ENCODE data around the gene CHAT. TPM values are rescaled to one million over a fixed set of nuclear protein-coding genes. Genes with fewer than 3 reads are reported as not detected.

CHAT gene
- polyA plus RNA-seq, 4 donors: 0.15 to 0.85 (median 0.81) TPM; not detected in 1

- Histone ChIP-seq H3K27ac (ENCODE audit: low read depth in 1 of 3, low read length in 2 of 3) (no peak overlapping the region), H3K9me3 (ENCODE audit: control insufficient read depth in 2 of 2, insufficient read depth in 1 of 2, low read depth in 1 of 2, low read length in 1 of 2) (no peaks in the 10 kb centered on the region), H3K4me1 (ENCODE audit: control insufficient read depth in 3 of 3, insufficient read depth in 2 of 3, low read depth in 1 of 3, low read length in 2 of 3) (peaks cover 0 to 25% (median 3%) of the 10 kb centered on the region in 3 donors), H3K27me3 (ENCODE audit: control insufficient read depth in 3 of 3, insufficient read depth in 3 of 3, low read length in 3 of 3) (peaks cover 0 to 3% (median 0%) of the 10 kb centered on the region in 3 donors), H3K36me3 (ENCODE audit: control insufficient read depth in 3 of 3, insufficient read depth in 2 of 3, low read depth in 1 of 3, low read length in 3 of 3) (no peaks in the 10 kb centered on the region), H3K4me3 (ENCODE audit: low read depth in 1 of 3, low read length in 3 of 3) (no peak overlapping the region)
- WGBS, 3 donors: 62 to 79% (median 72%) methylated on average over 5 of the region's 5 CpGs
- FAIRE-seq: no peak
- DNase-seq: no peak
Measured at GRCh38 chr10:49654036-49654693, 40.3 kb downstream of the CHAT start.

GRCh38 chr10:49655099-49655498 lies 41.3 kb downstream of the CHAT start:
- no peak for DNase-seq
- WGBS, 3 donors: 83 to 93% (median 85%) methylated on average over 18 of the region's 18 CpGs
- Histone ChIP-seq H3K4me1 (ENCODE audit: control insufficient read depth in 3 of 3, insufficient read depth in 2 of 3, low read depth in 1 of 3, low read length in 2 of 3) (peaks cover 0 to 25% (median 3%) of the 10 kb centered on the region in 3 donors), H3K27ac (ENCODE audit: low read depth in 1 of 3, low read length in 2 of 3) (no peak overlapping the region), H3K9me3 (ENCODE audit: control insufficient read depth in 2 of 2, insufficient read depth in 1 of 2, low read depth in 1 of 2, low read length in 1 of 2) (peaks cover 0 to 5% of the 10 kb centered on the region in 2 donors), H3K27me3 (ENCODE audit: control insufficient read depth in 3 of 3, insufficient read depth in 3 of 3, low read length in 3 of 3) (peaks cover 0 to 3% (median 0%) of the 10 kb centered on the region in 3 donors), H3K4me3 (ENCODE audit: low read depth in 1 of 3, low read length in 3 of 3) (no peak overlapping the region), H3K36me3 (ENCODE audit: control insufficient read depth in 3 of 3, insufficient read depth in 2 of 3, low read depth in 1 of 3, low read length in 3 of 3) (no peaks in the 10 kb centered on the region)
- FAIRE-seq: no peak

DNA sequence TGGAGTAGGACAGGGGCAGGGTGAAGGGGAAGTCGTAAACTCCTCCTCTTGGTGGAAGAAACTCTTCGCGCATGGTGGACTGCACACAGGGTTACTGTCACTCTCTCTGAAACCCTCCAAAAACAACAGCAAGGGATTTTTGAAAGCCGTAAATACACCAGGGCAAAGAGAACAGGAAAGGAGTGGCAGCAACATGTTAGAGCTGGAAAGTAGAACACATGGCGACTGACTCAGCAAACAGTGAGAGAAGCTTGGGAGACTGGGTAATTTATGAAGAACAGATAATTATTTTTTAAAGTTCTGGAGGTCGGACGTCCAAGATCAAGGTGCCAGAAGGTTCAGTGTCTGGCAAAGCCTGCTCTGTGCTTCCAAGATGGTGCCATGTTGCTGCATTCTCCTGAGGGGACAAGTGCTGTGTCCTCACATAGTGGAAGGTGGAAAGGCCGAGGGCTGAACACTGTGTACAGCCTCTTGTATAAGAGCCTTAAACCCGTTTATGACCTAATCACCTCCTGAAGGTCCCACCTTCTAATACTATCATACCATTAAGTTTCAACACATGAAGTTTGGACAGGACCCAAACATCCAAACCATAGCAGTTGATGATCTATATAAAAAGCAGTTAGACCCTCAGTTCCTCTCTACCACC lies 43.1 kb downstream of the CHAT start:
- Histone ChIP-seq H3K9me3 (ENCODE audit: control insufficient read depth in 2 of 2, insufficient read depth in 1 of 2, low read depth in 1 of 2, low read length in 1 of 2) (peaks cover 0 to 5% of the 10 kb centered on the region in 2 donors), H3K27ac (ENCODE audit: low read depth in 1 of 3, low read length in 2 of 3) (no peak overlapping the region), H3K27me3 (ENCODE audit: control insufficient read depth in 3 of 3, insufficient read depth in 3 of 3, low read length in 3 of 3) (peaks cover 0 to 3% (median 0%) of the 10 kb centered on the region in 3 donors), H3K4me3 (ENCODE audit: low read depth in 1 of 3, low read length in 3 of 3) (no peak overlapping the region), H3K4me1 (ENCODE audit: control insufficient read depth in 3 of 3, insufficient read depth in 2 of 3, low read depth in 1 of 3, low read length in 2 of 3) (peaks cover 0 to 16% (median 3%) of the 10 kb centered on the region in 3 donors), H3K36me3 (ENCODE audit: control insufficient read depth in 3 of 3, insufficient read depth in 2 of 3, low read depth in 1 of 3, low read length in 3 of 3) (no peaks in the 10 kb centered on the region)
- FAIRE-seq (no peak), DNase-seq (no peak)
- 80 to 89% (median 85%) methylated on average over 9 of the region's 9 CpGs for WGBS, 3 donors

GRCh38 chr10:49657606-49658005 lies 43.8 kb downstream of the CHAT start:
- H3K9me3 ChIP-seq (ENCODE audit: control insufficient read depth in 2 of 2, insufficient read depth in 1 of 2, low read depth in 1 of 2, low read length in 1 of 2): peaks cover 0 to 5% of the 10 kb centered on the region in 2 donors
- H3K4me3 ChIP-seq (ENCODE audit: low read depth in 1 of 3, low read length in 3 of 3): no peak overlapping the region
- DNase-seq (no peak), FAIRE-seq (no peak)
- 79 to 90% (median 86%) methylated on average over 1 of the region's 1 CpG for WGBS, 3 donors
- H3K27ac ChIP-seq (ENCODE audit: low read depth in 1 of 3, low read length in 2 of 3): no peak overlapping the region
- peaks cover 0 to 3% (median 0%) of the 10 kb centered on the region in 3 donors for H3K27me3 ChIP-seq (ENCODE audit: control insufficient read depth in 3 of 3, insufficient read depth in 3 of 3, low read length in 3 of 3)
- H3K4me1 ChIP-seq (ENCODE audit: control insufficient read depth in 3 of 3, insufficient read depth in 2 of 3, low read depth in 1 of 3, low read length in 2 of 3): peaks cover 0 to 11% (median 2%) of the 10 kb centered on the region in 3 donors
- H3K36me3 ChIP-seq (ENCODE audit: control insufficient read depth in 3 of 3, insufficient read depth in 2 of 3, low read depth in 1 of 3, low read length in 3 of 3): no peaks in the 10 kb centered on the region

- Histone ChIP-seq H3K4me1 (ENCODE audit: control insufficient read depth in 3 of 3, insufficient read depth in 2 of 3, low read depth in 1 of 3, low read length in 2 of 3) (peaks cover 0 to 5% (median 0%) of the 10 kb centered on the region in 3 donors), H3K36me3 (ENCODE audit: control insufficient read depth in 3 of 3, insufficient read depth in 2 of 3, low read depth in 1 of 3, low read length in 3 of 3) (no peaks in the 10 kb centered on the region), H3K27ac (ENCODE audit: low read depth in 1 of 3, low read length in 2 of 3) (no peak overlapping the region), H3K4me3 (ENCODE audit: low read depth in 1 of 3, low read length in 3 of 3) (no peak overlapping the region), H3K9me3 (ENCODE audit: control insufficient read depth in 2 of 2, insufficient read depth in 1 of 2, low read depth in 1 of 2, low read length in 1 of 2) (peaks cover 0 to 5% of the 10 kb centered on the region in 2 donors), H3K27me3 (ENCODE audit: control insufficient read depth in 3 of 3, insufficient read depth in 3 of 3, low read length in 3 of 3) (no peaks in the 10 kb centered on the region)
- DNase-seq (peak in 1 of 2 donors; percentile 50), FAIRE-seq (no peak)
- WGBS, 3 donors: 19 to 41% (median 34%) methylated on average over 8 of the region's 8 CpGs
Measured at GRCh38 chr10:49661140-49661856, 47.5 kb downstream of the CHAT start.

DNA sequence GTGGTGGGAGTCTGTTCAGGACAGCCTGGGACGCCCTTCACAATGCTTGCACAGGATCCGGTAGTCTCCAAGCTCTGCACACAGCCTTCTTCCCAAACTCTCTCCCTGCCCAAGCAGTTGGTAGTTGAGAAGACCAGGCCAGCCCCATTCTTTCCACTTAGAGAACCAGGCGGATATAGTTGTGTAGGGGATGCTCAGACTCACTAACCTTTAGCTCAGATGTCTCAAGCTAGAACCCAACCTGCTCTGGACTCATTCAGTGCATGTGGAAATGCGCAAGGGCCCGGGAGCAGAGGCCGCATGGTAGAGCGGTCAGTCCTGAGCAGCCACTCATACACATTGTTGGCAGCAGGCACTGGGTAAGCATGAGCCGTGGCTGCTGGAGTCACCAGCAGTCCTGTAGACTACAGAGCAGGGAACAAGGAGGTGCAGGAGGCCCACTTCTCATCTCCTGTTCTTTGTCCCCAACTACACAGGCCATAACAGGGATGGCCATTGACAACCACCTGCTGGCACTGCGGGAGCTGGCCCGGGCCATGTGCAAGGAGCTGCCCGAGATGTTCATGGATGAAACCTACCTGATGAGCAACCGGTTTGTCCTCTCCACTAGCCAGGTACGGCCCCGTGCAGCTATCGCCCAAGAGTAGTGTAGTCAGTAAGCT lies 48.5 kb downstream of the CHAT start:
- 87 to 90% (median 90%) methylated on average over 15 of the region's 15 CpGs for WGBS, 3 donors
- H3K4me1 ChIP-seq (ENCODE audit: control insufficient read depth in 3 of 3, insufficient read depth in 2 of 3, low read depth in 1 of 3, low read length in 2 of 3): peaks cover 0 to 11% (median 0%) of the 10 kb centered on the region in 3 donors
- no peaks in the 10 kb centered on the region for H3K36me3 ChIP-seq (ENCODE audit: control insufficient read depth in 3 of 3, insufficient read depth in 2 of 3, low read depth in 1 of 3, low read length in 3 of 3)
- FAIRE-seq (no peak), DNase-seq (no peak)
- peaks cover 0 to 5% of the 10 kb centered on the region in 2 donors for H3K9me3 ChIP-seq (ENCODE audit: control insufficient read depth in 2 of 2, insufficient read depth in 1 of 2, low read depth in 1 of 2, low read length in 1 of 2)
- H3K27ac ChIP-seq (ENCODE audit: low read depth in 1 of 3, low read length in 2 of 3): no peak overlapping the region
- H3K27me3 ChIP-seq (ENCODE audit: control insufficient read depth in 3 of 3, insufficient read depth in 3 of 3, low read length in 3 of 3): no peaks in the 10 kb centered on the region
- no peak overlapping the region for H3K4me3 ChIP-seq (ENCODE audit: low read depth in 1 of 3, low read length in 3 of 3)

DNA sequence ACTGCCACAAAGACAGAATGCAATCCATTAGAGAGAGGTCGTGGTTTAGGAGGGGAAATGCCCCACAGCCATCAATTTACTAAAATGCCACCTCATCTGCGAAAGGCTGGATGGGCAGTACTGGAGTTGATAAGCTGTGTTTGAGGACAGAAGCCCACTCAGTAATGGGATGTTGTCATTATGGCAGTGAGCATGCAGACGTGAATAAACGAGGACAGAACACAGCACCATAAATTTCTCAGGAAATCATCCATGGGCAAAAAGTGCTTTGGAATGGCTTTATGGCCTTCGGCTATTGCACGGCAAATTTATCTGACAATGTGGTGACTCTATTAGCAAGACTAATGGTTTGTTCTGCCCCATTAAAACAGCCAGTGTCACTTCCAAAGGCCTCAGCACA lies 49.8 kb downstream of the CHAT start:
- no peaks in the 10 kb centered on the region for H3K27me3 ChIP-seq (ENCODE audit: control insufficient read depth in 3 of 3, insufficient read depth in 3 of 3, low read length in 3 of 3)
- WGBS, 3 donors: 74 to 79% (median 78%) methylated on average over 6 of the region's 6 CpGs
- no peak for DNase-seq
- H3K9me3 ChIP-seq (ENCODE audit: control insufficient read depth in 2 of 2, insufficient read depth in 1 of 2, low read depth in 1 of 2, low read length in 1 of 2): peaks cover 0 to 5% of the 10 kb centered on the region in 2 donors
- no peak overlapping the region for H3K4me3 ChIP-seq (ENCODE audit: low read depth in 1 of 3, low read length in 3 of 3)
- FAIRE-seq: no peak
- no peak overlapping the region for H3K27ac ChIP-seq (ENCODE audit: low read depth in 1 of 3, low read length in 2 of 3)
- H3K36me3 ChIP-seq (ENCODE audit: control insufficient read depth in 3 of 3, insufficient read depth in 2 of 3, low read depth in 1 of 3, low read length in 3 of 3): no peaks in the 10 kb centered on the region
- peaks cover 0 to 11% (median 0%) of the 10 kb centered on the region in 3 donors for H3K4me1 ChIP-seq (ENCODE audit: control insufficient read depth in 3 of 3, insufficient read depth in 2 of 3, low read depth in 1 of 3, low read length in 2 of 3)
